GM12801 (cell line): ENCODE data around the gene CHIA.

Experiments used
- CTCF ChIP-seq: IDR thresholded peaks from one replicate; pipeline ENCODE4 v1.5.1; 2011; ENCODE audit warnings: control low read depth; ENCODE audit not compliant: insufficient read length; ENCODE audit errors: extremely low read depth

The CHIA gene

GRCh38 chr1:111285879-111286278 lies 4.8 kb upstream of the CHIA start:
- no peak for TF ChIP-seq CTCF

- no peak for TF ChIP-seq CTCF
Measured at GRCh38 chr1:111286912-111287311, 3.7 kb upstream of the CHIA start.

GRCh38 chr1:111289371-111289770 lies 1.3 kb upstream of the CHIA start:
- TF ChIP-seq CTCF = no peak

GRCh38 chr1:111290104-111290503 lies 547 bp upstream of the CHIA start:
- TF ChIP-seq CTCF = no peak

- no peak for TF ChIP-seq CTCF
Measured at GRCh38 chr1:111294390-111294789, 3.7 kb downstream of the CHIA start.

GRCh38 chr1:111302374-111302773 lies 11.7 kb downstream of the CHIA start:
- no peak for TF ChIP-seq CTCF

GRCh38 chr1:111309690-111310089 lies 19.0 kb downstream of the CHIA start:
- TF ChIP-seq CTCF = no peak

GRCh38 chr1:111318523-111318922 lies 27.9 kb downstream of the CHIA start:
- TF ChIP-seq CTCF = no peak
